ENCODE results near the gene SERP2.
"Not testable (repeated sequence)": the region's sequence is repeated elsewhere in the genome, so short reads cannot be mapped to it uniquely, and the experiment has no call there.

Gene SERP2

GRCh38 chr13:44373601-44374347, at the start of gene SERP2:
SERP2 (plus strand) TSS chr13:44373824; CDS start chr13:44374026, 202 bp downstream.
- DNase-seq (ENCODE audit: low spot score): no peak

DNA sequence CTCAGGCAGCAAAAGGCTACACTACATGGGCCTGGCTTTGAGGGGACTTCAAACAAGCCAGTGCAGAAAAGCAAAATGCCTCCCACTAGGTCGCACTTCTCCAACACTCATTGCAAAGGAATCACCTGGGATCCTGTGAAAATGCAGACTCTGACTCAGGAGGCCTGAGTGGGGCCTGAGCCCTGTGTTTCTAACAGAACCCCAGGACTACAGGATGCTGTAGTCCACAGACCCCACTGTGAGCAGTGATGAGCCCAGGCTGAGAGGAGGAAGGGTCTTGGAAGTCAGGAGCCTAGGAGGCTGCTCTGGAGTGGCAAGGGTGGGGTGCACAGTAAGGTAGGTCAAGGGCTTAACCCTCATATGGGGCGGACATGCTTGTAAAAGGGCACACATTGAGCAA, 46.7 kb upstream of the SERP2 start:
- DNase-seq (ENCODE audit: low spot score): no peak

DNA sequence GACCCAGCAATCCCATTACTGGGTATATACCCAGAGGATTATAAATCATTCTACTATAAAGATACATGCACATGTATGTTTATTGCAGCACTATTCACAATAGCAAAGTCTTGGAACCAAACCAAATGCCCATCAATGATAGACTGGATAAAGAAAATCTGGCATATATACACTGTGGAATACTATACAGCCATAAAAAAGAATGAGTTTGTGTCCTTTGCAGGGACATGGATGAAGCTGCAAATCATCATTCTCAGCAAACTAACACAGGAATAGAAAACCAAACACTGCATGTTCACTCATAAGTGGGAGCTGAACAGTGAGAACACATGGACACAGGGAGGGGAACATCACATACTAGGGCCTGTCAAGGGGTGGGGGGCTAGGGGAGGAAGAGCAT, 44.6 kb upstream of the SERP2 start:
- not testable (repeated sequence) for DNase-seq (ENCODE audit: low spot score)

- DNase-seq (ENCODE audit: low spot score): no peak
Measured at GRCh38 chr13:44329909-44330545, 43.6 kb upstream of the SERP2 start.

GRCh38 chr13:44331446-44331845, 42.2 kb upstream of the SERP2 start:
- DNase-seq (ENCODE audit: low spot score): no peak

- no peak for DNase-seq (ENCODE audit: low spot score)
Measured at GRCh38 chr13:44331912-44332851, 41.4 kb upstream of the SERP2 start.

GRCh38 chr13:44333950-44334655, 39.5 kb upstream of the SERP2 start:
- no peak for DNase-seq (ENCODE audit: low spot score)

DNA sequence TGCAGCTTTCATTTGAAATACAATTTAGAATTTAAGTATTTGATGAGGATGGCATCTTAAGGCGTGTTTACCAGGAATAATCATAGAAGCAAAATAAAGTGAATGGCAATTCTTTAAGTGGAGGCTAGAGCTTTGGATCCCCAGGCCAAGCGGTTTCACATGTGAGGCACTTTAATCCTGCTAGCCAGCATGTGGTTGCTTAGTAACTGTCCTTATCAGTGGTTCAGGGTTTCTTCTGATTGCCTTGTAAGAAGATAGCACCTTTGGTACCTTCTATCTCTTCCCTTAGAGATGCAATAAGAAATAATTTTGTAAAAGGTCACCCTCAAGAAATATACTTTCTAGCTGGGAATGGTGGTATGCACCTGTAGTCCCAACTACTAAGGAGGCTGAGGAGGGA, 38.9 kb upstream of the SERP2 start:
- no peak for DNase-seq (ENCODE audit: low spot score)

- no peak for DNase-seq (ENCODE audit: low spot score)
Measured at GRCh38 chr13:44336934-44337333, 36.7 kb upstream of the SERP2 start.

DNA sequence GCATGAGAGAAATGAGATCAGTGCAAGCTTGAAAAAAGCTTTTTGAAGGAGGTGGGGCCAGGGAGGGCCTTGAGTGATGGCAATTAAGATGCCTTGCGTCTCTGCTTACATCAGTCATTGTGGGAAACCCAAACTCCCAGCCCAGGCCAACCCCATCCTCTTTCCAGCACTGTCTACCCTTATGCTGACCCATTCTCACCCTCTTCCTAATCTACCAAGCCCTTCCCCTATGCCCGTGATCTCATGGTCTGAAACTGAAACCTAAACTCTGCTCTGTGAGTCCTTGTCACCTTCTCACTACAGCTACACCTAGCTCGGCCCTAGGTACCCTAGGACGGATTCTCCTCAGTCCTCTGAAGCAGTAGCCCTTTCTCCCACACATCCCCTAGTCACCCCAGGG, 36.0 kb upstream of the SERP2 start:
- DNase-seq (ENCODE audit: low spot score): no peak

GRCh38 chr13:44340508-44340907, 33.1 kb upstream of the SERP2 start:
- no peak for DNase-seq (ENCODE audit: low spot score)

DNA sequence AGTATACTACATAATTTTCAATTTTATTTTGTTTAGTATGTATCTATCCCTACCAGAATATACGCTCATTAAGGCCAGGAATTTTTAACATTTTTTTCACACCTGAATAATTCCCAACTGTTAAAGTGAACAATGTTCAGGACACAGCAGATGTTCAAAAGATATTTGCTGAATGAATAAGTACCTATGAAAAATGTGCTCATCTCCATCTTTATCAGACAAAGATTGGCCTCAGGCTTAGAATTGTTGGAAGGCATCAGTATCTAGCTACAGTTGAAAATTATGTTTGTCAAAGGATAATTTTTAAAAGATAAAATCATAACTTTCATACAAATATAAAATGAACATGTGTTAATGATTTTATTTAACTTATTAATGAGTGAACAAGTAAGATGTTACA, 30.9 kb upstream of the SERP2 start:
- no peak for DNase-seq (ENCODE audit: low spot score)

- no peak for DNase-seq (ENCODE audit: low spot score)
Measured at GRCh38 chr13:44346534-44346933, 27.1 kb upstream of the SERP2 start.

- DNase-seq (ENCODE audit: low spot score): no peak
Measured at GRCh38 chr13:44347301-44347700, 26.3 kb upstream of the SERP2 start.

DNA sequence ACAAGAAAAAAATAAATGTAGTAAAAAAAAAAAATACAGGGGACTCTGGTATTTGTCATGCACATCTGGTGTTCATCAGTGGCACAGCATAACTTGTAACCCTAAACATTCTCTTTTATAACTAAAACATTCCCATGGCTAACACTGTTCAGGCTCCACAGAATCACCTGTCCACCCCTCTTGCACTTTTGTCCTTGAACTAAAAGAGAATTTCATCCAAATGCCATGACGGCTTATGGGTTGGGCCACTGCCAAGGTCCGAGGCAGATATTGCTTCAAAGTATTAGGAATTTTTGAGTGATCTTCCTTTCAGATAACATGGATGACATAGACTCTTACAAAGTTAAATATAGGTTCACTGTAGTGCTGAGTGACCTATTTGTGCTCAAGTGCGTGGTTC, 25.7 kb upstream of the SERP2 start:
- DNase-seq (ENCODE audit: low spot score): no peak

- no peak for DNase-seq (ENCODE audit: low spot score)
Measured at GRCh38 chr13:44350775-44351504, 22.7 kb upstream of the SERP2 start.

GRCh38 chr13:44351505-44351854, 22.1 kb upstream of the SERP2 start:
- no peak for DNase-seq (ENCODE audit: low spot score)

DNA sequence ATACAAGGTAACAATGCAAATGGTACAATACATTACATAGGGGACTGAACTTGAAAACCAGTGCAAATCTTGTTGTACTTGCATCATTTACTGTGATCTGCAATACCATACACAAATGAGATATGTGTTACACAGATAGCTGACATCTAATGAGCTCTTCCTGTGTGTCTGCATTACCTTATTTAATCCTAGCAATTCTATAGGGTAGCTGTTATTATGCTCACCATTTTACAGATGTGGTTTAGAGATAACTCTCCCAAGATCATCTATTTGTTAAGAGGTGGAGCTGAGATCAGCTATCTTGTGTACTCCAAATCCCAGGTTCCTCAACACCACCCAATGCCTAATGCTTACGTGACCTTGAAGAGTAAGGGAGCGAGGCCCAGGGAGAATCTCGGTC, 21.4 kb upstream of the SERP2 start:
- DNase-seq (ENCODE audit: low spot score): no peak

DNA sequence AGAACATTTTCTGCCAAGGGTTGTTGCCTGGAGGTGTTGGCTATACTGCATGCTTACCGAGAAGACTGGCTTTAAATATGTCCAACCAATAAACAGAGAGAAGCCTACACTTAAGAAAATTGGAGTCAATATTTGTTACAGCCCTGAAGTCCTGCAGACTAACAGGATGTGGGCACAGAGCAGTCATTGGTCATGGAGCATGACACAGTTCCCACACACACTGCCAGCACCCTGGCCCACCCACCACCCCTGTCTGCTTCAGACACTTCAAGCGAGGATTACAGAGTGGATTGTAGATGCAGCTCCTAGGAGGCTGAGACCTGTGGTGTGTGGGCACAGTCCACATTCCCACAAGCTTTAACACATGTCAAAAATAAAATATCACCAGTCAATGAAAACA, 21.0 kb upstream of the SERP2 start:
- DNase-seq (ENCODE audit: low spot score): no peak

DNA sequence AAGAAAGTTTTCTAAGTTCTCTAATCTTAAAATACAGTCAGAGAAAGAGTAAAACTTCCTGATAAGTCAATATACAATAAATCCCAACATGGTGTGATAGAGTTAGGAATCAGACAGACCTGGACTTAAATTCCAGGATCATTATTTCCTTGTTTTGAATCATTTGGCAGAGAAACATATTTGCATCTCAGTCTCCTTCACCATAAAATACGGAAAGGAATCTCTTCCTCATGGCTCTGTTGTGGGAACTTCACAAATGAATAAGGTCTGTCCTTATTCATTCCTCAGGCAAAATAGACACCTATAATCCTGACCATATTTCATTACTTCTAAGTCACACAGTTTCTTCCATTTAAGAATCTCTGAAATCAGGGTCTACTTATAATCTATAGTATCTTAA, 19.3 kb upstream of the SERP2 start:
- DNase-seq (ENCODE audit: low spot score): no peak

DNA sequence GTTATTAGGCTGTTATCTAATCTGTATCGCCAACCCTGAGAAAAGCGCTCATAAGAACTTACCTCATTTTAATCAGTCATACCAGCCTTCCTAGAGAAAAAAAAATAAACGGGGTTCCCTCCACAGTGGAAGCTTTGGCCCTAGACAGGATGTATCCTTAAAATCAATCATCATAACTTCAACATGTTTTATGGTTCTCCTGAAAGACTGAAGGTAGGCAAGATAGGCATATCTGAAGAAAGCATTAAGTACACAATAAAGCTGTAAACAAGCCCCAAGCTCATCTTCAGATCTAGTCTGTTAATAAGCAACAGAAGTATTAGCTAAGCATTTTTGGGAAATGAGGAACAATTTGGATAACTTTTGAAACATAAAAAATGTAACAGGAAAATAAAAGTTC, 18.7 kb upstream of the SERP2 start:
- DNase-seq (ENCODE audit: low spot score): no peak

DNA sequence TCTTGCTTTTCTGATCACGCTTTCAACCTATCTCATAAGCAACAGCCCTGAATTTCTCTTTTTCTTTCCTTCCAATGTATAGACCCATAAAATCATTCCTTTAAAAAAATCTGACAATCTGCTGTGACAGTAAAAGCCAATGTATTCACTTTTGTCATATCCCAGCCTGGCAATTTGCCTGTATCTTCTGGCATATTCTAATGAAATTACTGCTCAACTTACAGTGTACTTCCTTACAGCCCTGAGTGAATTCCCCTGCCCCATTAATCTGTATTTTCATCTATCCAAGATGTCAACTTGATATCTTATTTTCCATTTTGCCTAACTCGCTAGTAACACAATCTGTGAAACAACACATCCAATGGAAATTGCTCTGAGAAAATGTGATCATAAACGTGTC, 18.0 kb upstream of the SERP2 start:
- DNase-seq (ENCODE audit: low spot score): no peak

Data from CD4-positive, alpha-beta T cell treated with Interleukin-15 for 4 hours (primary cell).